WTC11 (cell line): ENCODE data around the gene ARSB. TPM values are rescaled to one million over a fixed set of nuclear protein-coding genes. Genes with fewer than 3 reads are reported as not detected.

ENCODE experiments used
- ATAC-seq: fragments of 200-7000 bp; cut with Tn5 transposase; 2 replicates; pipeline ENCODE4 v1.10.0; 2021; ENCODE audit warnings: mild to moderate bottlenecking, moderate library complexity
- CTCF ChIA-PET: fragments of 300-600 bp; sonication (Branson Sonifier 250); formaldehyde crosslinking; loops from one replicate; lab custom pipeline; 2021; ENCODE audit warnings: antibody characterized with exemption; lab: Charles Lee
- POLR2A ChIA-PET: fragments of 350-600 bp; sonication (Branson Sonifier 250); formaldehyde crosslinking; loops from one replicate; lab custom pipeline; 2021; ENCODE audit warnings: antibody characterized with exemption; lab: Charles Lee
- DNase-seq: peaks from one replicate; pipeline ENCODE4 v3.0.0; 2021; ENCODE audit warnings: low spot score
- H3K27ac Mint-ChIP-seq: 2 replicates; pipeline ENCODE4 v1.8.0; 2021; ENCODE audit warnings: mixed read lengths
- H3K27me3 Mint-ChIP-seq: 2 replicates; pipeline ENCODE4 v1.8.0; 2021; ENCODE audit warnings: low read depth, mild to moderate bottlenecking, moderate library complexity, mixed read lengths
- H3K36me3 Mint-ChIP-seq: 2 replicates; pipeline ENCODE4 v1.8.0; 2021; ENCODE audit warnings: mixed read lengths
- H3K4me1 Mint-ChIP-seq: 2 replicates; pipeline ENCODE4 v1.8.0; 2022; ENCODE audit warnings: mixed read lengths
- H3K4me3 Mint-ChIP-seq: 2 replicates; pipeline ENCODE4 v1.8.0; 2021; ENCODE audit warnings: mild to moderate bottlenecking, moderate library complexity, mixed read lengths
- H3K9me3 Mint-ChIP-seq: 2 replicates; pipeline ENCODE4 v1.8.0; 2021; ENCODE audit warnings: mixed read lengths
- ATF1 ChIP-seq: sonication (generic); formaldehyde crosslinking; IDR thresholded peaks from 2 replicates; pipeline ENCODE4 v1.8.1; 2023; ENCODE audit warnings: mild to moderate bottlenecking, moderate library complexity, missing genetic modification reagents
- ESRRA ChIP-seq: sonication (generic); formaldehyde crosslinking; IDR thresholded peaks from 2 replicates; pipeline ENCODE4 v1.8.1; 2022; ENCODE audit warnings: mild to moderate bottlenecking, missing genetic modification reagents, borderline replicate concordance
- GABPB1 ChIP-seq: sonication (generic); formaldehyde crosslinking; IDR thresholded peaks from 2 replicates; pipeline ENCODE4 v1.8.1; 2023; ENCODE audit warnings: mild to moderate bottlenecking, missing genetic modification reagents
- HMGA2 ChIP-seq: fragments of 250-450 bp; sonication (Bioruptor Pico); IDR thresholded peaks from 2 replicates; pipeline ENCODE4 v1.4.0; 2021; ENCODE audit warnings: mild to moderate bottlenecking, moderate library complexity
- JAZF1 ChIP-seq: fragments of 250-450 bp; sonication (Bioruptor Pico); IDR thresholded peaks from 2 replicates; pipeline ENCODE4 v1.9.0; 2021; ENCODE audit warnings: moderate library complexity, mild to moderate bottlenecking, inconsistent platforms
- JUN ChIP-seq: sonication (generic); formaldehyde crosslinking; IDR thresholded peaks from 2 replicates; pipeline ENCODE4 v1.8.0; 2023; ENCODE audit warnings: mild to moderate bottlenecking, missing genetic modification reagents
- MYBL2 ChIP-seq: sonication (generic); formaldehyde crosslinking; IDR thresholded peaks from 2 replicates; pipeline ENCODE4 v1.8.1; 2023; ENCODE audit warnings: mild to moderate bottlenecking, moderate library complexity, missing genetic modification reagents
- NFATC4 ChIP-seq: fragments of 250-450 bp; sonication (Bioruptor Pico); IDR thresholded peaks from 2 replicates; pipeline ENCODE4 v1.9.0; 2021; ENCODE audit warnings: mild to moderate bottlenecking
- NR1H2 ChIP-seq: sonication (generic); formaldehyde crosslinking; IDR thresholded peaks from 2 replicates; pipeline ENCODE4 v1.9.0; 2021; ENCODE audit warnings: mild to moderate bottlenecking, moderate library complexity, missing genetic modification reagents
- NR2C2 ChIP-seq: sonication (generic); formaldehyde crosslinking; IDR thresholded peaks from 2 replicates; pipeline ENCODE4 v1.8.0; 2022; ENCODE audit warnings: mild to moderate bottlenecking, missing genetic modification reagents
- SP1 ChIP-seq: sonication (generic); formaldehyde crosslinking; conservative IDR thresholded peaks from 2 replicates; pipeline ENCODE4 v1.8.1; 2022; ENCODE audit warnings: missing genetic modification reagents
- TP53 ChIP-seq: sonication (generic); formaldehyde crosslinking; IDR thresholded peaks from 2 replicates; pipeline ENCODE4 v1.8.1; 2023; ENCODE audit warnings: mild to moderate bottlenecking, missing genetic modification reagents
- total RNA-seq: library from RNA; stranded (reverse); gene quantifications from 3 replicates; pipeline ENCODE4 v1.2.3, GENCODE V29; 2021
- TF ChIP-seq, protein P1 (sequence below): sonication (generic); formaldehyde crosslinking; IDR thresholded peaks from 2 replicates; pipeline ENCODE4 v1.8.1; 2023; ENCODE audit warnings: mild to moderate bottlenecking, missing genetic modification reagents
- TF ChIP-seq, protein P2 (sequence below): fragments of 250-450 bp; sonication (Bioruptor Pico); IDR thresholded peaks from 2 replicates; pipeline ENCODE4 v1.9.0; 2021; ENCODE audit warnings: moderate library complexity, mild to moderate bottlenecking, inconsistent platforms, borderline replicate concordance
- TF ChIP-seq, protein P3 (sequence below): sonication (generic); formaldehyde crosslinking; conservative IDR thresholded peaks from 2 replicates; pipeline ENCODE4 v1.8.1; 2022; ENCODE audit warnings: mild to moderate bottlenecking, missing genetic modification reagents
- TF ChIP-seq, protein P4 (sequence below): sonication (generic); formaldehyde crosslinking; IDR thresholded peaks from 2 replicates; pipeline ENCODE4 v1.8.1; 2022; ENCODE audit warnings: mild to moderate bottlenecking, moderate library complexity, missing genetic modification reagents
- TF ChIP-seq, protein P5 (sequence below): fragments of 250-450 bp; sonication (Bioruptor Pico); IDR thresholded peaks from 2 replicates; pipeline ENCODE4 v2.1.2; 2022; ENCODE audit warnings: mild to moderate bottlenecking, moderate library complexity
- TF ChIP-seq, protein P6 (sequence below): sonication (generic); formaldehyde crosslinking; IDR thresholded peaks from 2 replicates; pipeline ENCODE4 v1.8.1; 2022; ENCODE audit warnings: missing genetic modification reagents, borderline replicate concordance
- TF ChIP-seq, protein P7 (sequence below): fragments of 250-450 bp; sonication (Bioruptor Pico); conservative IDR thresholded peaks from 2 replicates; pipeline ENCODE4 v1.9.0; 2021; ENCODE audit warnings: mild to moderate bottlenecking

The ARSB gene
- total RNA-seq, 1 experiment from 2014 or later, result 9.7 TPM

DNA sequence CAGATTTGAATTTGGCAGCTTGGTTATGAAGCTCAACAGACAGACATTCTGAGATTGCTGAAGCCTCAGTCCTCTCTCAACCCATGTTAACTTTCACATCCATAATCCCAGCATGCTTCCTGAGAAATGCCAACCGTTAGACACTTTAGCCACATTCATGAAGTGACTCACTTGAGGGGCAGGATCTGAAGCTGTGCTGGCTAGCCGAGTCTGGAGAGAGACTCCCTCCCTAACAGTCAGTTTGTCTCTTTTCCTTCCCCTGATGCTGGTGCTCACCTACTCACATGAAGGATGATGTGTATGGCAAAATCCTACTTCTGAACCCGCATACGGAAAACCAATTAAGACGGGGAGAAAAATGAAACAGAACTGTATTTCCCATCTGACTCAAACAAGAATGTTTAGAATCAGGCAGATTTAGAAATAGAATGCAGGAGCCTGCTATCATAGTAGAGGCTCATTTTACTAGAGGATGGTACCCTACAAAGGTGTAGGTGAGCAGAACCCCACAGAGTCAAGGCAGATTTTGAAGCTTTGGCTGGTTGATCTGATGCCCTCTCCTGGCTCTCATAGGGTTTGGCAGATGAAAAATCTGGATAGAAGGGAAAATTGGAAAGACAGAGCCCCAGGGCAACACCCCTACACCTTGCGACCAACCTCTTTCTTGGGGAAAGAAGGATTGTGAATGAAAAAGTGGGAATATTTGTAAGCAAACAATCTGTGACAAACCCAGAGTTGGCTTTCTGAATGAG is 185.7 kb downstream of the ARSB start (continued):
- TF ChIP-seq, protein P1, sequence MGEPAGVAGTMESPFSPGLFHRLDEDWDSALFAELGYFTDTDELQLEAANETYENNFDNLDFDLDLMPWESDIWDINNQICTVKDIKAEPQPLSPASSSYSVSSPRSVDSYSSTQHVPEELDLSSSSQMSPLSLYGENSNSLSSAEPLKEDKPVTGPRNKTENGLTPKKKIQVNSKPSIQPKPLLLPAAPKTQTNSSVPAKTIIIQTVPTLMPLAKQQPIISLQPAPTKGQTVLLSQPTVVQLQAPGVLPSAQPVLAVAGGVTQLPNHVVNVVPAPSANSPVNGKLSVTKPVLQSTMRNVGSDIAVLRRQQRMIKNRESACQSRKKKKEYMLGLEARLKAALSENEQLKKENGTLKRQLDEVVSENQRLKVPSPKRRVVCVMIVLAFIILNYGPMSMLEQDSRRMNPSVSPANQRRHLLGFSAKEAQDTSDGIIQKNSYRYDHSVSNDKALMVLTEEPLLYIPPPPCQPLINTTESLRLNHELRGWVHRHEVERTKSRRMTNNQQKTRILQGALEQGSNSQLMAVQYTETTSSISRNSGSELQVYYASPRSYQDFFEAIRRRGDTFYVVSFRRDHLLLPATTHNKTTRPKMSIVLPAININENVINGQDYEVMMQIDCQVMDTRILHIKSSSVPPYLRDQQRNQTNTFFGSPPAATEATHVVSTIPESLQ (CRISPR knock-in tag), result no peak
- TF ChIP-seq, all 79 proteins: peak for 0

DNA sequence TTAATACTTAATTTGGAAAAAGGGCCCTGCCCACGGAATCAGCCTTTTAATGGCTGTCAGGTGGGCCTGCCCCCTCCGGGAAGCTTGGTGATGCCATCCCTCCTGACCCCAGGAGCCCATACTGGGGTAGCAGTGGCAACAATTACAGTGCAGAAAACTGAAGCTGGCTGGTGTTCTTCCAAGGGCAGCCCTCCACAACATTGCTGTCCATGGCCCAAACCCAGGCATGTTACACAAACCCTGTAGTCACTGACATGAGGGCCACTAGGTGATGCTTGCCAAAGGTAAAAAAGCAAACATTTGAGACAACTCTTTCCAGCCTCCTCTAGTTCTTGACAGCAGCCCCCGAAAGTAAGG is 186.5 kb downstream of the ARSB start:
- peaks cover 17% of the 10 kb centered on the region for H3K9me3 Mint-ChIP-seq
- no peak for ATAC-seq
- ChIA-PET CTCF (interaction anchor here (2.5 kb wide), 1 partner anchor 38 kb away, joined by 8 read pairs; no protein-coding TSS in a partner anchor), POLR2A (no interaction called here)
- no peak overlapping the region for H3K4me3 Mint-ChIP-seq
- peaks cover 10% of the 10 kb centered on the region for H3K4me1 Mint-ChIP-seq
- H3K27ac Mint-ChIP-seq, result no peak overlapping the region
- DNase-seq, result no peak
- peaks cover 14% of the 10 kb centered on the region for H3K36me3 Mint-ChIP-seq
- no peaks in the 10 kb centered on the region for H3K27me3 Mint-ChIP-seq
- TF ChIP-seq ATF1 (CRISPR knock-in tag), result no peak
- TF ChIP-seq, protein P2, sequence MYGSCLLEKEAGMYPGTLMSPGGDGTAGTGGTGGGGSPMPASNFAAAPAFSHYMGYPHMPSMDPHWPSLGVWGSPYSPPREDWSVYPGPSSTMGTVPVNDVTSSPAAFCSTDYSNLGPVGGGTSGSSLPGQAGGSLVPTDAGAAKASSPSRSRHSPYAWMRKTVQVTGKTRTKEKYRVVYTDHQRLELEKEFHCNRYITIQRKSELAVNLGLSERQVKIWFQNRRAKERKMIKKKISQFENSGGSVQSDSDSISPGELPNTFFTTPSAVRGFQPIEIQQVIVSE (CRISPR knock-in tag), result no peak
- TF ChIP-seq GABPB1 (CRISPR knock-in tag), result no peak
- TF ChIP-seq NFATC4 (CRISPR knock-in tag), result no peak
- TF ChIP-seq NR1H2 (CRISPR knock-in tag), result no peak
- no peak for TF ChIP-seq SP1 (CRISPR knock-in tag)
- no peak for TF ChIP-seq JAZF1
- no peak for TF ChIP-seq JUN

DNA sequence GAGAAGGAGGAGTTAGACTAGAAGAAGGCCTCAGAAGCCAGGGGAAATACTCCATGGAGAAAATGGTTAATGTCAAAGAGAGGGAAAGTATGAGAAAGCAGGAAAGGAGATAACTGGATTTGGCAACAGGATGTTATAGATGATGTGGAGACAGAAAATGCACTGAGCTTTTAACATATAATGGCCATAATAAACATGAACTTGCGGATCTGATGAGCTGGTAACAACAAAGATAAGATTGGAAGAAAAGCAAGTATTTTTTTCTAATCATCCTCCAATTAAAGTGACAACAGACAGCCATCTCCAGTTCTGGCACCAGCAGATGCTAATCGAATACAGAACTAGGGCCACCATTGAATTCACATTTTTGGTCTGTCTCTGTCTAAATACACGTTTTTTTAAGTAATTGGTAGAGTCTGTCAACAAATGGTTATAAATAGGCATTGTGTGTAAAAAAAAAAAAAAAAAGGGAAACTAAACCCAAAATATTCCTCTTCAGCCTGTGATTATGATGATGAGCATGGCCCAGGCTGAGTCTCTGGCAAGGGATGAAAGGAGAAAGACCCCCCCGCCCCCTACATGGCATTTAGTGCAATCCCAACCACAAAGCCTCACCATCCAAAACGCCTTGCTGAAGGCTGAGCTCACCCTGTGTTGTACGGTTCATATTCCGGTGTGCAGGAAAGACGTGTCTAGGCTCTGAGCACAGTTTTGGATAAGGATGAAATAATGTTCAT is 187.0 kb downstream of the ARSB start:
- peaks cover 14% of the 10 kb centered on the region for H3K36me3 Mint-ChIP-seq
- no peak for DNase-seq
- CTCF ChIA-PET, result interaction anchor here (0.7 to 2.5 kb wide), 2 partner anchors 37 to 107 kb away, joined by 3 to 8 read pairs; no protein-coding TSS in a partner anchor
- TF ChIP-seq ESRRA (CRISPR knock-in tag) (no peak), TP53 (CRISPR knock-in tag) (no peak), MYBL2 (CRISPR knock-in tag) (no peak), JAZF1 (no peak), HMGA2 (no peak), NR2C2 (CRISPR knock-in tag) (no peak)
- TF ChIP-seq, protein P3, sequence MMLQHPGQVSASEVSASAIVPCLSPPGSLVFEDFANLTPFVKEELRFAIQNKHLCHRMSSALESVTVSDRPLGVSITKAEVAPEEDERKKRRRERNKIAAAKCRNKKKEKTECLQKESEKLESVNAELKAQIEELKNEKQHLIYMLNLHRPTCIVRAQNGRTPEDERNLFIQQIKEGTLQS, result no peak
- TF ChIP-seq, protein P4, sequence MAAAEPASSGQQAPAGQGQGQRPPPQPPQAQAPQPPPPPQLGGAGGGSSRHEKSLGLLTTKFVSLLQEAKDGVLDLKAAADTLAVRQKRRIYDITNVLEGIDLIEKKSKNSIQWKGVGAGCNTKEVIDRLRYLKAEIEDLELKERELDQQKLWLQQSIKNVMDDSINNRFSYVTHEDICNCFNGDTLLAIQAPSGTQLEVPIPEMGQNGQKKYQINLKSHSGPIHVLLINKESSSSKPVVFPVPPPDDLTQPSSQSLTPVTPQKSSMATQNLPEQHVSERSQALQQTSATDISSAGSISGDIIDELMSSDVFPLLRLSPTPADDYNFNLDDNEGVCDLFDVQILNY, result no peak
- TF ChIP-seq, protein P5, sequence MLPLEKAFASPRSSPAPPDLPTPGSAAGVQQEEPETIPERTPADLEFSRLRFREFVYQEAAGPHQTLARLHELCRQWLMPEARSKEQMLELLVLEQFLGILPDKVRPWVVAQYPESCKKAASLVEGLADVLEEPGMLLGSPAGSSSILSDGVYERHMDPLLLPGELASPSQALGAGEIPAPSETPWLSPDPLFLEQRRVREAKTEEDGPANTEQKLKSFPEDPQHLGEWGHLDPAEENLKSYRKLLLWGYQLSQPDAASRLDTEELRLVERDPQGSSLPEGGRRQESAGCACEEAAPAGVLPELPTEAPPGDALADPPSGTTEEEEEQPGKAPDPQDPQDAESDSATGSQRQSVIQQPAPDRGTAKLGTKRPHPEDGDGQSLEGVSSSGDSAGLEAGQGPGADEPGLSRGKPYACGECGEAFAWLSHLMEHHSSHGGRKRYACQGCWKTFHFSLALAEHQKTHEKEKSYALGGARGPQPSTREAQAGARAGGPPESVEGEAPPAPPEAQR (CRISPR knock-in tag), result no peak
- TF ChIP-seq, protein P6, sequence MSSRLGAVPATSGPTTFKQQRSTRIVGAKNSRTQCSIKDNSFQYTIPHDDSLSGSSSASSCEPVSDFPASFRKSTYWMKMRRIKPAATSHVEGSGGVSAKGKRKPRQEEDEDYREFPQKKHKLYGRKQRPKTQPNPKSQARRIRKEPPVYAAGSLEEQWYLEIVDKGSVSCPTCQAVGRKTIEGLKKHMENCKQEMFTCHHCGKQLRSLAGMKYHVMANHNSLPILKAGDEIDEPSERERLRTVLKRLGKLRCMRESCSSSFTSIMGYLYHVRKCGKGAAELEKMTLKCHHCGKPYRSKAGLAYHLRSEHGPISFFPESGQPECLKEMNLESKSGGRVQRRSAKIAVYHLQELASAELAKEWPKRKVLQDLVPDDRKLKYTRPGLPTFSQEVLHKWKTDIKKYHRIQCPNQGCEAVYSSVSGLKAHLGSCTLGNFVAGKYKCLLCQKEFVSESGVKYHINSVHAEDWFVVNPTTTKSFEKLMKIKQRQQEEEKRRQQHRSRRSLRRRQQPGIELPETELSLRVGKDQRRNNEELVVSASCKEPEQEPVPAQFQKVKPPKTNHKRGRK (CRISPR knock-in tag), result no peak
- TF ChIP-seq, protein P7, sequence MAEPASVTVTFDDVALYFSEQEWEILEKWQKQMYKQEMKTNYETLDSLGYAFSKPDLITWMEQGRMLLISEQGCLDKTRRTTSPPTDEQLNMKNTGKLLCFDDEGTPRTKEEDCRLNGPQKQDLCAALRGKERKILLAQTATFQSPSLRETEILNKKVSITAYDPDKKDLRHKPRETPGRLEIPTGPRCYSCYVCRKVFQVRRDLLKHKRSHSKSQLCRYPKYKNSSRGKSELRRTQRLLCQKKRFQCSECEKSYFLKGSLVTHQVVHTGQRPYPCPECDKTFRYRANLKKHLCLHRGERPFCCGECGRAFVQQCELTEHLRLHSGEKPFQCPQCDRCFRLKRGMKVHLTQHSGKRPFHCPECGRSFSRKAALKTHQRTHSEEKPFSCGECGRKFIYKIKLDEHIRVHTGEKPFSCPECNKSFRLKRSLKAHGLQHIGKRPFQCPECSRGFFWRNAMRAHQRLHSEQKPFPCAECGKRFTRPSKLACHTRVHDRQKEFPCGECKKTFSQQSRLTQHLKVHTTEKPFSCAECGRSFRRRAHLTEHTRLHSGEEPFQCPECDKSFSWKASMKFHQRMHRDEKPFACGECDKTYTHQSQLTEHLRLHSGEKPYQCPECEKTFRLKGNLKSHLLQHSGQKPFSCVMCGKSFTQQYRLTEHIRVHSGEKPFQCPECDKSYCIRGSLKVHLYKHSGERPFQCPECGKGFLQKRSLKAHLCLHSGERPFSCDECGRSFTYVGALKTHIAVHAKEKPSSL (CRISPR knock-in tag), result no peak
- no peak overlapping the region for H3K27ac Mint-ChIP-seq
- no peak for ATAC-seq
- no peak overlapping the region for H3K4me3 Mint-ChIP-seq
- POLR2A ChIA-PET, result no interaction called here
- H3K4me1 Mint-ChIP-seq, result peaks cover 10% of the 10 kb centered on the region
- H3K9me3 Mint-ChIP-seq, result peaks cover 17% of the 10 kb centered on the region
- H3K27me3 Mint-ChIP-seq, result no peaks in the 10 kb centered on the region
